ENCODE results near the gene DCLK1. TPM values are rescaled to one million over a fixed set of nuclear protein-coding genes. Genes with fewer than 3 reads are reported as not detected.

Gene DCLK1
- total RNA-seq, 1 experiment from 2014 or later = 36.2 TPM

- WGBS (ENCODE audit: extremely low coverage, insufficient read length, low lambda C conversion rate) = no CpG with 5 or more reads among the region's 1 CpG
- no peaks in the 10 kb centered on the region for H3K9me3 Mint-ChIP-seq
- H3K4me1 Mint-ChIP-seq = peaks cover 24 to 27% of the 10 kb centered on the region in 2 experiments
Observed at GRCh38 chr13:35903075-35903474, 228.1 kb downstream of the DCLK1 start.

More at GRCh38 chr13:35903075-35903474, 228.1 kb downstream of the DCLK1 start:
- H2BK20ac ChIP-seq (ENCODE audit: low read depth, low read length, poor library complexity, severe bottlenecking) = no peak overlapping the region
- no peak overlapping the region for H4K91ac ChIP-seq (ENCODE audit: insufficient read length, low read depth, low read length)
- H3T11ph ChIP-seq (ENCODE audit: low read length) = no peak overlapping the region
- H3K27ac ChIP-seq (ENCODE audit: insufficient read length, low read depth, low read length) = no peak overlapping the region
- H3K9ac ChIP-seq (ENCODE audit: extremely low read depth, insufficient read length, low read length) = no peak overlapping the region
- H4K8ac ChIP-seq (replicated peaks; ENCODE audit: insufficient read length, low read depth, low read length) = no peak overlapping the region
- no peak overlapping the region for H3K27ac Mint-ChIP-seq
- H3K14ac ChIP-seq (ENCODE audit: insufficient read depth, low read length) = no peak overlapping the region
- no peaks in the 10 kb centered on the region for H3K79me1 ChIP-seq (ENCODE audit: insufficient read depth, low read depth, low read length, poor library complexity, severe bottlenecking)
- H2BK5ac ChIP-seq (ENCODE audit: insufficient read length, low read length) = no peak overlapping the region
- no peak overlapping the region for H3K4me3 Mint-ChIP-seq
- no peaks in the 10 kb centered on the region for H3K23me2 ChIP-seq (ENCODE audit: insufficient read length, low read depth, low read length, poor library complexity, severe bottlenecking)
- H3K79me2 ChIP-seq (ENCODE audit: insufficient read depth, low read length) = no peaks in the 10 kb centered on the region
- TF ChIP-seq CTCF (conservative IDR thresholded peaks at IDR 0.05) = no peak
- no peak overlapping the region for H4K5ac ChIP-seq (ENCODE audit: insufficient read length, low read depth, low read length)
- H3K23ac ChIP-seq (ENCODE audit: insufficient read length, low read depth, low read length) = no peak overlapping the region
- peaks cover 8% of the 10 kb centered on the region; the same call in 1 of the 2 replicates for H3K4me1 ChIP-seq (ENCODE audit: insufficient read depth, low read length)
- no peak overlapping the region for H3K4me2 ChIP-seq (ENCODE audit: insufficient read depth, insufficient read length, low read length)
- no peak overlapping the region for H2BK120ac ChIP-seq (ENCODE audit: low read depth, low read length, poor library complexity, severe bottlenecking)
- no peaks in the 10 kb centered on the region for H3K27me3 Mint-ChIP-seq (ENCODE audit: low read depth)
- no peak overlapping the region for H3K18ac ChIP-seq (ENCODE audit: insufficient read length, low read depth, low read length)
- DNase-seq = no peak
- H3K36me3 Mint-ChIP-seq (ENCODE audit: insufficient read depth in 1 of 3, low read depth in 3 of 3) = no peaks in the 10 kb centered on the region
- H3K9me3 ChIP-seq (ENCODE audit: control insufficient read depth, low read depth, low read length) = no peaks in the 10 kb centered on the region
- H2AFZ ChIP-seq (ENCODE audit: low read length) = no peak overlapping the region
- no peak overlapping the region for H3K56ac ChIP-seq (ENCODE audit: insufficient read length, low read depth, low read length)
- no peak overlapping the region for H3K4ac ChIP-seq (ENCODE audit: low read depth, low read length)
- no peaks in the 10 kb centered on the region for H4K20me1 ChIP-seq (ENCODE audit: control insufficient read depth, insufficient read depth, insufficient read length)
- no peak overlapping the region for H2BK12ac ChIP-seq (ENCODE audit: insufficient read length, low read depth, low read length)
- H3K27me3 ChIP-seq (ENCODE audit: insufficient read depth, low read length) = no peaks in the 10 kb centered on the region
- no peak overlapping the region for H2AK5ac ChIP-seq (ENCODE audit: insufficient read length, low read length)
- no peak overlapping the region for H2BK15ac ChIP-seq (ENCODE audit: low read depth, low read length)
